Right atrium auricular region (tissue), 2 donors: ENCODE measurements around the gene GNRH2. TPM values are rescaled to one million over a fixed set of nuclear protein-coding genes. Genes with fewer than 3 reads are reported as not detected.

Experiments used
- DNase-seq: peaks from one replicate; pipeline ENCODE4 v3.0.0-alpha.2; 2019; ENCODE audit warnings: low spot score
- H3K27ac ChIP-seq, 2 donors: fragments of 200-600 bp; sonication (generic); 1 replicate in 1 of 2; 2 replicates in 1 of 2; pipeline ENCODE4 v1.5.1; 2016 to 2019
- H3K27me3 ChIP-seq, 2 donors: fragments of 200-600 bp; sonication (generic); one replicate each; pipeline versions ENCODE4 v1.5.1 to v1.6.0; 2017 to 2019
- H3K36me3 ChIP-seq: fragments of 200-600 bp; sonication (generic); one replicate; pipeline ENCODE4 v1.5.1; 2016
- H3K4me1 ChIP-seq, 2 donors: fragments of 200-600 bp; sonication (generic); one replicate each; pipeline versions ENCODE4 v1.5.1 to v1.6.0; 2017 to 2019
- H3K4me3 ChIP-seq, 2 donors: fragments of 200-600 bp; sonication (generic); 1 replicate in 1 of 2; 2 replicates in 1 of 2; pipeline ENCODE4 v1.5.1; 2017 to 2019; ENCODE audit warnings: mild to moderate bottlenecking in 1 of 2, moderate library complexity in 1 of 2
- H3K9me3 ChIP-seq, 2 donors: fragments of 200-600 bp; sonication (generic); one replicate each; pipeline ENCODE4 v1.5.1; 2019
- total RNA-seq, 2 donors: library from RNA; depleted of rRNA; stranded (reverse); fragments of >200 nt; gene quantifications; one replicate each; pipeline ENCODE4 v1.1.0, GENCODE V29; 2016
- TF ChIP-seq, protein P1 (sequence below), 2 donors: fragments of 200-600 bp; sonication (generic); IDR thresholded peaks; one replicate each; pipeline ENCODE4 v1.5.1; 2019; ENCODE audit warnings: antibody characterized with exemption in 2 of 2

GNRH2 gene
- total RNA-seq, 2 donors from 2014 or later: not detected

DNA sequence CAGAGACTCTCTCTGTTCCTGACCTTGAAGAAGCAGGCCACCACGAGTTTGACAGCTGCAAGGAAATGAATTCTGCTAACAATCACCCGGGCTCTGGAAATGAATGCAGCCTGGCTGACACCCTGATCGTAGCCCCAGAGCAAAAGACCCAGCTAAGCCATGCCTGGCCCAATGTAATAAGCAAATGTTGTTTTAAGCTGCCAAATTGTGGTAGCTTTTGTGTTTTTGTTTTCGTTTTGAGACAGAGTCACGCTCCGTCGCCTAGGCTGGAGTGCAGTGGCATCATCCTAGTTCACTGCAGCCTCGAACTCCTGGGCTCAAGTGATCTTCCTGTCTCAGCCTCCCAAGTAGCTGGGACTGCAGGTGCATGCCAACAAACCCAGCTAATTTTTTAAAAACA lies 24.7 kb downstream of the GNRH2 start:
- Histone ChIP-seq H3K4me3 (no peak overlapping the region), H3K27me3 (peaks cover 0 to 5% of the 10 kb centered on the region in 2 donors), H3K9me3 (no peaks in the 10 kb centered on the region), H3K4me1 (peaks cover 0 to 17% of the 10 kb centered on the region in 2 donors), H3K36me3 (no peaks in the 10 kb centered on the region), H3K27ac (no peak overlapping the region)
- DNase-seq: no peak
- TF ChIP-seq, protein P1, sequence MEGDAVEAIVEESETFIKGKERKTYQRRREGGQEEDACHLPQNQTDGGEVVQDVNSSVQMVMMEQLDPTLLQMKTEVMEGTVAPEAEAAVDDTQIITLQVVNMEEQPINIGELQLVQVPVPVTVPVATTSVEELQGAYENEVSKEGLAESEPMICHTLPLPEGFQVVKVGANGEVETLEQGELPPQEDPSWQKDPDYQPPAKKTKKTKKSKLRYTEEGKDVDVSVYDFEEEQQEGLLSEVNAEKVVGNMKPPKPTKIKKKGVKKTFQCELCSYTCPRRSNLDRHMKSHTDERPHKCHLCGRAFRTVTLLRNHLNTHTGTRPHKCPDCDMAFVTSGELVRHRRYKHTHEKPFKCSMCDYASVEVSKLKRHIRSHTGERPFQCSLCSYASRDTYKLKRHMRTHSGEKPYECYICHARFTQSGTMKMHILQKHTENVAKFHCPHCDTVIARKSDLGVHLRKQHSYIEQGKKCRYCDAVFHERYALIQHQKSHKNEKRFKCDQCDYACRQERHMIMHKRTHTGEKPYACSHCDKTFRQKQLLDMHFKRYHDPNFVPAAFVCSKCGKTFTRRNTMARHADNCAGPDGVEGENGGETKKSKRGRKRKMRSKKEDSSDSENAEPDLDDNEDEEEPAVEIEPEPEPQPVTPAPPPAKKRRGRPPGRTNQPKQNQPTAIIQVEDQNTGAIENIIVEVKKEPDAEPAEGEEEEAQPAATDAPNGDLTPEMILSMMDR (IDR thresholded peaks at IDR 0.05): no peak

DNA sequence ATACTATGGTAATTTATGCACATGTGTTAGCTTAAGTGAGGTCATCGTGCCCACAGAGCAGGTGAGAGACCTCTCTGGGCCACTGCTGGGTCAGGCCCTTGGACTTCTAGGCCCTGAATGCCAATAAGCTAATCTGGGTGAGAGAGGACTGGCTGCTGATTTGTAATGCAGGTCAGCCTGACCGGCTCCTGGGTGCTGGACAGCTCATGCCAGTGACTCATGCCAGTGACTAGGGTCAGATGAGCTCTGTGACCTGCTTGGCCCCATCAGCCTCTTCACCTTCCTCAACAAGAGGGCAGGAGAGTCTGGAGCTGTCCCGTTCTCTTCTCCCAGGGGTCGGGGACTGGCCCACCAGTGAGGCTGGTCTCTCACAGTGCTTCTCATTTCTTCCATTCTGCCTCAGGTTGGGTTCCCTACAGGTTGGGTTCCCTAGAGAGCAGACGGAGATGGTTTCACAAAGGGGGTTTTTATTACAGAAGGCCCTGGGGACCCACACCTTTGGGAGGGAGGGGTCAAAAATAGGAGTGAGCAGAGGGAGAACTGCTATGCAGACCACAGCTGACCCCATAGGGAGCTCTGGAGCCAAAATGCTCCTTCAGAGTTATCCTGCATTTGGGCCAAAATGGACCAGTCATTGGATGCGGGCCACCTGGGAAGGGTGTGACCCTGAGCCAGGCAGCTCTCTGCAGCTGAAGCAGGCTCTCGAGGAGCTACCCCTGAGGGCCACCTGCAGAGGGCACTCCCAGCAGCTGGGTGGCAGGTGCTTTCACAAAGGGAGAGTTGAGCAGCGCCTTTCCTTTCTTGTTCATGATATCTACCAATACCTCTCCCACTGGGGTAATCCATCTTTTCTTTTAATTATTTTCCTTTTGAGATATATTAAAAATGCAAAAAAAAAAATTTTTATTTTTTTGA lies 25.8 kb downstream of the GNRH2 start:
- Histone ChIP-seq H3K4me3 (no peak overlapping the region), H3K9me3 (no peaks in the 10 kb centered on the region), H3K27ac (no peak overlapping the region), H3K36me3 (no peaks in the 10 kb centered on the region), H3K27me3 (peaks cover 0 to 5% of the 10 kb centered on the region in 2 donors), H3K4me1 (peaks cover 0 to 17% of the 10 kb centered on the region in 2 donors)
- DNase-seq: no peak
- TF ChIP-seq, protein P1 (IDR thresholded peaks at IDR 0.05): no peak

DNA sequence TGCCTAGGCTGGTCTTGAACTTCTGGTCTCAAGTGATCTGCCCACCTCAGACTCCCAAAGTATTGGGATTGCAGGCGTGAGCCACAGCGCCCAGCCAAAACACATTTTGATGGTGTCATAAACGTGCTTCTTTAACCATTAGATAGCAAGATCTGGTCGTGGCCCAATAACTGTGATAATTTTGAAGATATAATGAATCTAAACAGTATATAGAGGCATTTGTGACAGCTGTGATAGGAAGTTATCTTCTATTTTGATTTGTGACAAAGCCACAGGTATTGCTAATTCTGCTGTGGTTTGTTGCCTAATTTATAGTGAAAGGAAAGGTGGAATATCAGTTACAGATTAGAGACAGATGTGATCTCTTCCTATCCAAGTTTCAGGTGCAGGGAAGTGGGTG lies 27.3 kb downstream of the GNRH2 start:
- Histone ChIP-seq H3K27ac (no peak overlapping the region), H3K4me3 (no peak overlapping the region), H3K36me3 (no peaks in the 10 kb centered on the region), H3K4me1 (peaks cover 0 to 17% of the 10 kb centered on the region in 2 donors), H3K27me3 (peaks cover 0 to 5% of the 10 kb centered on the region in 2 donors), H3K9me3 (no peaks in the 10 kb centered on the region)
- no peak for DNase-seq
- TF ChIP-seq, protein P1 (IDR thresholded peaks at IDR 0.05): no peak

DNA sequence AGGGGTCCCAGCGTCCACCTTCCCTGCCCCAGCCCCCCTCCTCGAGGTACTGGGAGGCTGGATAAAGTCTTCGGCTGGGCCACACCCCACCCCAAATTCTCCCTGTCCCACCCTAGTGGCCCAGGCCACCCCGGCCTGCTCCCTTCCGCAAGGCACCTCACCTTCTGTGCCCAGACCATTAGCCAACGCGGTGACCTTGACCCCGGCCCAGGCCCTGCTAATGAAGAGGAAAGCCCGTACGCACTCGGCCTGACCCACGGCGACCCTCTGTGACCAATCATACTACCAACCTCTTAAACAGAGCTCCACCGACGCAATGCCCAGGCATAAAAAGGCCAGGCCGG lies 27.8 kb downstream of the GNRH2 start:
- TF ChIP-seq, protein P1 (IDR thresholded peaks at IDR 0.05): no peak
- Histone ChIP-seq H3K4me3 (peak overlapping the region; percentile 33 to 59), H3K4me1 (peaks cover 0 to 17% of the 10 kb centered on the region in 2 donors), H3K36me3 (no peaks in the 10 kb centered on the region), H3K9me3 (no peaks in the 10 kb centered on the region), H3K27ac (no peak overlapping the region), H3K27me3 (peaks cover 0 to 5% of the 10 kb centered on the region in 2 donors)
- no peak for DNase-seq

DNA sequence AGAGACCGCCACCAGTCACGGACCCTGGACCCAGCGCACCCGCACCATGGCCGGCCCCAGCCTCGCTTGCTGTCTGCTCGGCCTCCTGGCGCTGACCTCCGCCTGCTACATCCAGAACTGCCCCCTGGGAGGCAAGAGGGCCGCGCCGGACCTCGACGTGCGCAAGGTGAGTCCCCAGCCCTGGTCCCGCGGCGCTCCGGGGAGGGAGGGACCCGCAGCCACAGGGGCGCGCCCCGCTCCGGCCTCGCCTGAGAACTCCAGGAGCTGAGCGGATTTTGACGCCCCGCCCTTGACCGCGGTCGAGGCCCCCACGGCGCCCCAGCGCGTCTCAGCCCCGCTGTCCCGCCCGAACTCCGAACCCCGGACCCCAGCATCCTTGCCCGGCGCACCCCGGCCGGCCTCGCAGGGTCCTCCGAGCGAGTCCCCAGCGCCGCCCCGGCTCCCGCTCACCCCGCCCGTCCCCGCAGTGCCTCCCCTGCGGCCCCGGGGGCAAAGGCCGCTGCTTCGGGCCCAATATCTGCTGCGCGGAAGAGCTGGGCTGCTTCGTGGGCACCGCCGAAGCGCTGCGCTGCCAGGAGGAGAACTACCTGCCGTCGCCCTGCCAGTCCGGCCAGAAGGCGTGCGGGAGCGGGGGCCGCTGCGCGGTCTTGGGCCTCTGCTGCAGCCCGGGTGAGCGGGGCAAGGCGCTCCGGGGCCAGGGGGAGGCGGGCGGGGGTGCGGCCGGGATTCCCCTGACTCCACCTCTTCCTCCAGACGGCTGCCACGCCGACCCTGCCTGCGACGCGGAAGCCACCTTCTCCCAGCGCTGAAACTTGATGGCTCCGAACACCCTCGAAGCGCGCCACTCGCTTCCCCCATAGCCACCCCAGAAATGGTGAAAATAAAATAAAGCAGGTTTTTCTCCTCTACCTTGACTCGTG lies 28.4 kb downstream of the GNRH2 start, which contains the start of gene OXT:
TSS of gene OXT (plus strand) at position 11 of the 920 bp plus-strand sequence. CDS start at position 47, 36 bp downstream.
- TF ChIP-seq, protein P1 (IDR thresholded peaks at IDR 0.05): no peak
- DNase-seq: no peak
- peak within 1 kb of the TSS; percentile 33 to 59 for H3K4me3 ChIP-seq
- H3K27ac ChIP-seq: no peak within 1 kb of the TSS
- no peaks in the 10 kb centered on the region for H3K9me3 ChIP-seq
- no peaks in the 10 kb centered on the region for H3K36me3 ChIP-seq
- peaks cover 0 to 17% of the 10 kb centered on the region in 2 donors for H3K4me1 ChIP-seq
- peaks cover 0 to 5% of the 10 kb centered on the region in 2 donors for H3K27me3 ChIP-seq
